ENCODE data around the gene MED27.

DNA sequence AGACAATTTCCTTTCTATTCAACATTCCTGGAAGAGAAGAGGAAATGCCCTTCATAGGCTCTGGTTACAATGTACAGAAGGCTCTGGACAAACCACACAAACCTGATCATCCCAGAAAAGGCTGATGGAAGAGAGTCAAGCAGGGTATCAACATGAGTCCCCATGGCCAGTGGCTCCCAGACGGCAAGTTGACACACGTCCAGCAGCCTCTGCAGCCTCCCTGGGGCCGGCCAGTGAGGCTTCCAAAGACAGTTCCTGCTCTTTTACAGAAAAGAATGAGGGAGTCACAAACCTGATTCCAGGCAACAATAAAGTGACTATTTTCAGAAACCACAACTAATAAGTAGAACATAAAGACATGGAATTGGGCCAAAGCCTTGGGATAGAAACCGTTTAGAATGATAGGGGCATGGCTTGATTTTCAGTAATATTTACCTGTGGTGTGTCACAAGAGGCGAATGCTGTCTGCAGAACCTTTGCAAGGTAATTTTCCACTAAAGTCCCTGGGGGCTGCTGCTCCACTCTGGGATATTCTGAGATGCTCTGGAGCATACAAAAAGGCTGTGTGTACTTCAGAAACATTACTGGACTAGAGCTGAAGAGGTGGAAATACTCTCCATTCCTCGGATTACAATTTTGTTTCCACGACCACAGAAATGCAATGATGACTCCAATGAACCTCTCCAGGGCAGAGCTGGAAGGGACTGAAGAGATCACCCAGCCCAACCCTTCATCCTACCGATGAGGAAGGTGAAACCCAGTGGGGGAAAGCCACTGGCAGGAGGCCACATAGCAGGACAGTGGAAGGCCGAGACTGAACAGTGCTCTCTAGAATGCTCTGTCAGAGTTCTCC is 10.4 kb downstream of the MED27 start:
- TF ChIP-seq, protein P1, sequence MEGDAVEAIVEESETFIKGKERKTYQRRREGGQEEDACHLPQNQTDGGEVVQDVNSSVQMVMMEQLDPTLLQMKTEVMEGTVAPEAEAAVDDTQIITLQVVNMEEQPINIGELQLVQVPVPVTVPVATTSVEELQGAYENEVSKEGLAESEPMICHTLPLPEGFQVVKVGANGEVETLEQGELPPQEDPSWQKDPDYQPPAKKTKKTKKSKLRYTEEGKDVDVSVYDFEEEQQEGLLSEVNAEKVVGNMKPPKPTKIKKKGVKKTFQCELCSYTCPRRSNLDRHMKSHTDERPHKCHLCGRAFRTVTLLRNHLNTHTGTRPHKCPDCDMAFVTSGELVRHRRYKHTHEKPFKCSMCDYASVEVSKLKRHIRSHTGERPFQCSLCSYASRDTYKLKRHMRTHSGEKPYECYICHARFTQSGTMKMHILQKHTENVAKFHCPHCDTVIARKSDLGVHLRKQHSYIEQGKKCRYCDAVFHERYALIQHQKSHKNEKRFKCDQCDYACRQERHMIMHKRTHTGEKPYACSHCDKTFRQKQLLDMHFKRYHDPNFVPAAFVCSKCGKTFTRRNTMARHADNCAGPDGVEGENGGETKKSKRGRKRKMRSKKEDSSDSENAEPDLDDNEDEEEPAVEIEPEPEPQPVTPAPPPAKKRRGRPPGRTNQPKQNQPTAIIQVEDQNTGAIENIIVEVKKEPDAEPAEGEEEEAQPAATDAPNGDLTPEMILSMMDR (IDR thresholded peaks at IDR 0.05; ENCODE audit: low read depth, low read length) = no peak
- no peak for TF ChIP-seq POLR2A (IDR thresholded peaks at IDR 0.05; ENCODE audit: extremely low read depth, insufficient read length)
- TF ChIP-seq, protein P2, sequence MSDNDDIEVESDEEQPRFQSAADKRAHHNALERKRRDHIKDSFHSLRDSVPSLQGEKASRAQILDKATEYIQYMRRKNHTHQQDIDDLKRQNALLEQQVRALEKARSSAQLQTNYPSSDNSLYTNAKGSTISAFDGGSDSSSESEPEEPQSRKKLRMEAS (IDR thresholded peaks at IDR 0.05; ENCODE audit: low read depth, low read length) = no peak
- no peak for TF ChIP-seq MYC (IDR thresholded peaks at IDR 0.05; ENCODE audit: low read depth, low read length)
